GM19023 (cell line): ENCODE results near the gene VPS13C.
A peak's percentile ranks its signal among the peaks of the same experiment; 100 is the strongest.

Experiments used
- ATAC-seq: cut with Tn5 transposase; IDR thresholded peaks from one replicate; pipeline ENCODE4 v1.9.1; 2021; ENCODE audit warnings: mild to moderate bottlenecking, moderate library complexity; ENCODE audit not compliant: unreplicated experiment

VPS13C gene

GRCh38 chr15:61879219-61879618, 181.0 kb downstream of the VPS13C start:
- ATAC-seq = no peak

DNA sequence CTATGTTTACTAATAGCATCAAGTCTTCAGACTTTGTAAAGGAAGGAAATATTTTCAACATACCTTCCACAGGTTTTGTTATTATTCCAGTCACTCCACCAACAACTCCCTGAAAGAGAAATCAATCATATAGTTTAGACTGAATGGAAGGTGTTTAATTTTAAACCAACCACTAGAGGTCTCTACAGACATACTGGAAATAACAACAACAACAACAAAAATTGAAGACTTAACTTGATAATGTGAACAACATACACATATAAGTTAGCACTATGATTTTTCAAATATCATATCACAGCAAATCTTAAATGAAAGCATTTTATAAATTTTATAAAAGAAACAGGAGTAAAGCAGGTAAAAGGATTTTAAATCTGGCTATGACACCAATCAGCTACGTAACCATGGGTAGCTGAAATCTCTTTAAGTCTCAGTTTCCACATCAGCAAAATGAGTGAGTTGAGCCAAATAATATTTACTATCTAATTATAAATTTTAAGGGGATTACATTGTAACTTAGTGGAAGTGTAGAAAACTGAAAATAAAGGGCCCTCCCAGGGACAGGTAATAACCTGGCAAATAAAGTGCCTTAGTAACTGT, 188.2 kb downstream of the VPS13C start:
- no peak for ATAC-seq

DNA sequence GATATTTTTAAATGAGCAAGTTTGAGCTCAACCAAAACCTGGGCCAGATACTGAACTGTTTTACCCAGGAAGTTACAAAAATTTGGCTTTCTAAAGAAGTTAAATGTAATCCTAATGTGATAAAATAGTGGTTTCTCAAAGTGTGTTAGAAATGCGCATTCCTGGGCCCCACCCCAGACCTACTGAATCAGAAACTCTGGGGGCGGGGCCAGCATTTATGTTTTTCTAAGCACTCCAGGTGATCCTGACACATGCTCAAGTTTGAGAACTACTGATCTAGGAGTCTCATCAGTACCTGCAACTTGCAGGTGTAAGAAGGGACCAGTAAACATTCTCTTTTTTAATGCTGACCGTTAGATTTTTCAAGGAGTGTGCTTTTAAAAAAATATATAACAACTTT, 190.6 kb downstream of the VPS13C start:
- ATAC-seq = no peak

- no peak for ATAC-seq
These were observed 198.3 kb downstream of the VPS13C start for GRCh38 chr15:61861962-61862361.

GRCh38 chr15:61857169-61857829, 202.9 kb downstream of the VPS13C start:
- ATAC-seq = no peak

DNA sequence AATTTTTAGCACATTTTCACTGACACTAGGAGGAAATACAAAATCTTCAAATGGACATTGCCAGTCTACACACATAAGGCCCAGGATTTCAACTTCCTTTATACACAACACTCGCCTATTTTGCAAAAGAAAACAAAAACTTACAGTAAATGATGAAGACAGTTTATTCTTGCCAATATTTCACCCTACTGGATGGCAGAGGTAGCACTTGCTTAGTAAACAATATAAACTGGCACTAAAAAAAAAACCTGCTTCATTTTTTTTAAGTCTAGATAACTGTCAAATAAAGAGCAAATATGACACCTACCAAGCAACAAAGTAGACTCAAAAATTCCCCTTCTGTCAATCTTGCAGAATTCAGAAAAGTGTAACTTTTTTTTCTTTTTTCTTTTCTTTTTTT, 204.0 kb downstream of the VPS13C start:
- no peak for ATAC-seq

- ATAC-seq = no peak
These were observed 207.1 kb downstream of the VPS13C start for GRCh38 chr15:61853195-61853594.

- ATAC-seq = no peak
These were observed 208.3 kb downstream of the VPS13C start for GRCh38 chr15:61851955-61852354.

DNA sequence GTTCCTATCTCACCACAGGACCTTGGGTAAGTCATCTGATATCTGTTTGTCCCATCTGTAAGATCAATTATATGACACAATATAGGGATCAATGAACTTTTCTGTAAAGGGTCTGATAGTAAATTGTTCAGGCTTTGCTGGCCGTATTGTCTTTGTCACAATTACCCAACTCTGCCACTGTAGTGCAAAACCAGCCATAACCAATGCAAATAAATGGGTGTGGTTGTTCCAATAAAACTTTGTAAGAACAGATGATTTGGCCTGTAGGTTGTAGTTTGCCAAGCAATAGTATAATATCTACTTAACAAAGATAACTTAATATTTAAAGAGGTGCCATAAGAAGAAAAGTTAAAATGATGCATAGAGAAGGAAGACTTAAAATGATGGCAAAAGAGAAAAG, 210.8 kb downstream of the VPS13C start:
- no peak for ATAC-seq

DNA sequence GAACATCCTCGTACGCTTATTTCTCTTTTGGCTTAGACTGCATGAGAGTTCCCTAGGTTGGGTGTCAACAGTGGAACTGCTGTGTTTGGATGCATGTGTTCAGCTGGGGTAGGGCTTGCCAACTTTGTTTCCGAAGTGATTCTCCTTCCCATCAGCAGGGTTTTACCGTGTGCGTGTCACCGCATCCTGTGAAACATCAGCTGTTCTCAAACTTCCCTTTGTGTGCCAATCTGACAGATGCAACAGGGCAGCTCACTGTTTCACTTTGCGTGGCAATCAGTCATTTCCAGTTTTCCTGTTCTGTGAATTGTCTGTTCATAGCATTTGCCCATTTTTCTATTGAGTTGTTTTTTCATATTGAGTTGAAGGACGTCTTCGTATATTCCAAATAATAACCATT, 218.8 kb downstream of the VPS13C start:
- no peak for ATAC-seq

DNA sequence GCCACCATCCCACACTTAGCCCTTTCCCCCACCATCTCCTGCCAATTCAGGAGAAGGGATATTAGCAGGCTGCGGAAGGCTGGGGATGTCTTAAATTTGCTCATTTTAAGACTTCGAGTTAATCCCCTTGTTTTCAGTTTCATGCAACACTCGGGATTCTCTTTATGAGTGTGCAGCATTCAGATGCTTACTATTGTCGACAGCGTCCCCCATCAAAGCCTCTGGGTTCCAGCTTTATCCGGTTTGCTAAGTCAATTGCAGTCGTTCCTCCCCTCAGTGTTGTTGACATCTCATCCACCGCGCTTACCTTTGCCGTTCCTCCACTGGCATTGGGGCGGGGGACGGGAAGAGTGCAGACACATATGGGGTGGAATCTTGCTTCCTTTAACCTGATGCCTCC, 220.2 kb downstream of the VPS13C start:
- ATAC-seq = no peak

GRCh38 chr15:61839546-61839945, 220.7 kb downstream of the VPS13C start:
- ATAC-seq = no peak

- no peak for ATAC-seq
These were observed 224.6 kb downstream of the VPS13C start for GRCh38 chr15:61835496-61836106.

DNA sequence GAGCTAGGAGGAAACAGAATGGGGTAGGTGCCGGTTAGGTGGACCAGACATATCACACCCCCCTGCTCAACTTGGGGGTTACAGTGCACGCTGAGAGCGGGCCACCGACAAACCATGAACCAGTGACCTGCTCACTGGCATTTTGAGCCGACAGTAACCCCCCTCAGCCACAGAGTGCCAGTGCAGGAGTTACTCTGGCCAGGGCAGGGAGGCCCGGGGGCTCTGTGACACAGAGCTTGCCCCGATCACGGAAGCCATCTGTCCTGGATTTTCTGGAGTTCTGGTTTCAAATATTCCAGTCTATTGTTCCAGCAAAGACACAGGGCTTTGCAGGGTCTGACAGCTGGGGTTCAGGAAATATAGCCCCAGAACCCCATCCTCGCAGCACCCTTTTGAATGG, 225.2 kb downstream of the VPS13C start:
- no peak for ATAC-seq

DNA sequence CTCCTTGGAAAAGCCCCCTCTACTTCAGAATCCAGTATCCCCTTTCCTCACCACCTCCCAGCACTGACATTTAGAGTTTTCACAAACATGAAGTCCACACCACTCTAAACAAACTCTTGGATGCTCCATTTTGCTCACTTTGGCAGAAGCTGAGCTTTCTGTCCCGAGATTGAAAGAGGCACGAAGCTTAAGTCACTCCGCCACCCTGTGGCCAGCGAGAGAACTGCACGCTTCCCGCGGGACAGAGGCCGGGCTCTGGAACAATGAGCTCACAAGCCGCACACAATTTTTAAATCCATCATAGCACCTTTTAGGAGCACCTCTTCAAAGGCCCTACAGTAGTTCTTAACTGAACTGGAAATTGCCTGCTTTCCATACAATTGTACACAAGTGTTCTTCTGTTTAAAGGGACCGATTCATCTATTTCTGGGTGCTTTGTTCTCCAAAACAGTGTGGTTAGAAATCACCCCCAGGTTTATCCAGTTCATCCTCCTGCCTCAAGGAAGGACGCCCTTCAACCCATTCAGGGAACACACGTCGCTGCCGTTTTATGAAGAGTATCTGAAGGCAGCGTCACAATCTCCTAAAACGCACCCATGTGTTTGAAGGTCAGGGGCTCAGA, 226.1 kb downstream of the VPS13C start:
- peak; percentile 54 for ATAC-seq

- no peak for ATAC-seq
These were observed 228.0 kb downstream of the VPS13C start for GRCh38 chr15:61832223-61832622.

- ATAC-seq = no peak
These were observed 228.7 kb downstream of the VPS13C start for GRCh38 chr15:61831505-61831921.

GRCh38 chr15:61830536-61831330, 229.5 kb downstream of the VPS13C start:
- no peak for ATAC-seq

GRCh38 chr15:61829514-61829889, 230.7 kb downstream of the VPS13C start:
- ATAC-seq = no peak

DNA sequence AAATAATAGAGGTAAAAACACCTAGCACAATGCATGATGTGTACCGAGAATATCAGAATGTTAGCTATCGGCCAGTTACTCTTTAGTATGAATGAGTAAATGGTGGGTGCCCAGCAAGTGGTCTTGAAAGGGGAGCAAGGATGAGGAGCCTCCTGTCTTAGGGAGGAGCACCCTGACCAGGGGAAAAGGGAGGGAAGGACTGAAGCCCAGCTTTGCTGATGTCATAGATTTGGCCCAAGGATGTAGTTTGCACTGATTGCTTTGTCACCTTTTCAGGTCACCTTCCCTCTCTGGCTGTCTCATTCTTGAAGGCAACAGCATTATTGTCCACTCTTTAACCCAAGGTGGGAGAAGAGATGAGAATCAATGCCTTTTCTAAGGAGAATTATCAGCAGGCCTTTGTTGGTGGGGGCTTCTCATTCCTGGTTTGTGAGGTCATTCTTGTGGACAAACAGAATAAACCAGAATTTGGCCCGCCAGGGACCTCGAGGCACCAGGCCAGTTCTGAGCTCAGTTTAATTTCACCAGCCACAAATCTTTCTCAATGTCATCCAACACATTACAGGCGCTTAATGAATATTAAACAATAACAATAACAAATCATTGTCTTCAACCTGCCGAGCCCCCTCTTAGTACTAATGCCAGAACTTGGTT, 231.3 kb downstream of the VPS13C start:
- ATAC-seq = no peak

GRCh38 chr15:61828008-61828407, 232.2 kb downstream of the VPS13C start:
- ATAC-seq = no peak
